Measurements from ENCODE around the gene MAP3K4.

MAP3K4 gene

GRCh38 chr6:161009991-161010390 is 18.4 kb downstream of the MAP3K4 start:
- no peak for DNase-seq

GRCh38 chr6:161010418-161010817 is 18.8 kb downstream of the MAP3K4 start:
- DNase-seq = no peak

GRCh38 chr6:161011492-161012480 is 20.2 kb downstream of the MAP3K4 start:
- DNase-seq = no peak

- no peak for DNase-seq
These were observed 22.1 kb downstream of the MAP3K4 start for GRCh38 chr6:161013695-161014094.

GRCh38 chr6:161017766-161018564 is 26.4 kb downstream of the MAP3K4 start:
- no peak for DNase-seq

GRCh38 chr6:161019324-161019839 is 27.8 kb downstream of the MAP3K4 start:
- no peak for DNase-seq

GRCh38 chr6:161021543-161021942 is 30.0 kb downstream of the MAP3K4 start:
- DNase-seq = no peak

- no peak for DNase-seq
These were observed 30.6 kb downstream of the MAP3K4 start for GRCh38 chr6:161021998-161022743.

- no peak for DNase-seq
These were observed 31.7 kb downstream of the MAP3K4 start for GRCh38 chr6:161023316-161023715.

- no peak for DNase-seq
These were observed 32.9 kb downstream of the MAP3K4 start for GRCh38 chr6:161024364-161024920.

- DNase-seq = no peak
These were observed 35.8 kb downstream of the MAP3K4 start for GRCh38 chr6:161027385-161027784.

- DNase-seq = no peak
These were observed 37.7 kb downstream of the MAP3K4 start for GRCh38 chr6:161029195-161029809.

- DNase-seq = no peak
These were observed 40.3 kb downstream of the MAP3K4 start for GRCh38 chr6:161031721-161032495.

GRCh38 chr6:161033667-161034066 is 42.1 kb downstream of the MAP3K4 start:
- DNase-seq = no peak

GRCh38 chr6:161035182-161035980 is 43.8 kb downstream of the MAP3K4 start:
- no peak for DNase-seq

- DNase-seq = no peak
These were observed 44.4 kb downstream of the MAP3K4 start for GRCh38 chr6:161035981-161036263.

- no peak for DNase-seq
These were observed 46.3 kb downstream of the MAP3K4 start for GRCh38 chr6:161037873-161038228.

GRCh38 chr6:161038229-161039031 is 46.9 kb downstream of the MAP3K4 start:
- no peak for DNase-seq

- no peak for DNase-seq
These were observed 49.7 kb downstream of the MAP3K4 start for GRCh38 chr6:161041274-161041673.

- no peak for DNase-seq
These were observed 52.8 kb downstream of the MAP3K4 start for GRCh38 chr6:161044335-161044734.

Data from NCI-H1417 treated with DMSO at 0.1 percent for 48 hours (cell line).